Kidney (tissue), 14 donors: ENCODE results near the gene C22orf31. TPM values are rescaled to one million over a fixed set of nuclear protein-coding genes. Genes with fewer than 3 reads are reported as not detected.

Experiments
- DNase-seq, 5 donors: peaks; one replicate each; pipeline ENCODE4 v3.0.0-alpha.2; 2013 to 2020
- FAIRE-seq: peaks from 2 replicates; lab custom pipeline; 2012; peaks lifted over from hg19 to GRCh38; lab: Jason Lieb, UNC
- H3K27ac ChIP-seq, 2 donors: one replicate each; pipeline ENCODE4 v1.7.0; 2013; ENCODE audit warnings: low read depth in 2 of 2, low read length in 2 of 2, inconsistent platforms in 1 of 2
- H3K27me3 ChIP-seq: one replicate; pipeline ENCODE4 v1.7.1; 2013; ENCODE audit warnings: low read length, inconsistent platforms; ENCODE audit not compliant: control insufficient read depth, insufficient read depth
- H3K36me3 ChIP-seq, 3 donors: one replicate each; pipeline versions ENCODE4 v1.7.0 to v1.7.1; 2013; ENCODE audit warnings: low read length in 3 of 3, control low read depth in 1 of 3, inconsistent platforms in 1 of 3; ENCODE audit not compliant: insufficient read depth in 3 of 3, control insufficient read depth in 2 of 3
- H3K4me1 ChIP-seq, 3 donors: one replicate each; pipeline versions ENCODE4 v1.7.0 to v1.7.1; 2013; ENCODE audit warnings: low read length in 3 of 3, inconsistent platforms in 1 of 3, low read depth in 1 of 3; ENCODE audit not compliant: control insufficient read depth in 2 of 3, insufficient read depth in 2 of 3
- H3K4me3 ChIP-seq, 3 donors: one replicate each; pipeline versions ENCODE4 v1.7.0 to v1.8.1; 2013; ENCODE audit warnings: low read length in 3 of 3, control low read depth in 1 of 3, inconsistent platforms in 1 of 3
- H3K9ac ChIP-seq, 3 donors: one replicate each; pipeline versions ENCODE4 v1.7.0 to v1.7.1; 2013; ENCODE audit warnings: low read length in 3 of 3, control low read depth in 1 of 3, inconsistent platforms in 1 of 3
- H3K9me3 ChIP-seq, 3 donors: one replicate each; pipeline versions ENCODE4 v1.7.0 to v1.7.1; 2013; ENCODE audit warnings: low read length in 3 of 3, control low read depth in 1 of 3, inconsistent platforms in 1 of 3; ENCODE audit not compliant: control insufficient read depth in 2 of 3, insufficient read depth in 1 of 3
- CTCF ChIP-seq: IDR thresholded peaks from 3 replicates; pipeline ENCODE4 v1.5.1; 2012; ENCODE audit warnings: mild to moderate bottlenecking, moderate library complexity, borderline replicate concordance; ENCODE audit not compliant: insufficient read depth; ENCODE audit errors: extremely low read depth
- intact Hi-C: fragments of 100-400 bp; cut with DNase I; formaldehyde crosslinking; loops from one replicate; pipeline ENCODE4 v1.11.1; 2022
- polyA plus RNA-seq: library from polyadenylated mRNA; stranded (reverse); fragments of 350-450 nt; fragmentation: Illumina TruSeq; extraction: RNeasy Lipid Tissue Mini Kit (QIAGEN cat#74804); gene quantifications from one replicate; pipeline ENCODE4 v1.2.3, GENCODE V29; 2014; ENCODE audit warnings: low read depth, low replicate concordance; ENCODE audit not compliant: insufficient read depth
- total RNA-seq: library from RNA; stranded (reverse); fragmentation: NEBNext Ultra II Directional; extraction: Animal tissue kit (Norgen Biotek cat#: 25700); gene quantifications from one replicate; pipeline ENCODE4 v1.2.1, GENCODE V29; 2021
- donor health status: control.
- donor health status: control.
- donor health status: control.
- donor health status: control.
- donor health status: control.
- donor health status: DM: yes; HTN: yes; CAD: no.
- donor health status: Normal renal cell carcinoma (clear cell type).

Gene C22orf31
- total and polyA plus RNA-seq, 2 donors from 2014 or later = not detected

GRCh38 chr22:29065468-29066190 lies 4.0 kb upstream of the C22orf31 start:
- DNase-seq (no peak), FAIRE-seq (no peak)
- no peak overlapping the region for H3K4me3 ChIP-seq
- H3K9ac ChIP-seq = no peak overlapping the region
- H3K4me1 ChIP-seq = no peaks in the 10 kb centered on the region
- intact Hi-C loops = no loop called here
- H3K9me3 ChIP-seq = no peaks in the 10 kb centered on the region
- no peaks in the 10 kb centered on the region for H3K36me3 ChIP-seq
- no peaks in the 10 kb centered on the region for H3K27me3 ChIP-seq
- H3K27ac ChIP-seq = no peak overlapping the region
- no peak for TF ChIP-seq CTCF

DNA sequence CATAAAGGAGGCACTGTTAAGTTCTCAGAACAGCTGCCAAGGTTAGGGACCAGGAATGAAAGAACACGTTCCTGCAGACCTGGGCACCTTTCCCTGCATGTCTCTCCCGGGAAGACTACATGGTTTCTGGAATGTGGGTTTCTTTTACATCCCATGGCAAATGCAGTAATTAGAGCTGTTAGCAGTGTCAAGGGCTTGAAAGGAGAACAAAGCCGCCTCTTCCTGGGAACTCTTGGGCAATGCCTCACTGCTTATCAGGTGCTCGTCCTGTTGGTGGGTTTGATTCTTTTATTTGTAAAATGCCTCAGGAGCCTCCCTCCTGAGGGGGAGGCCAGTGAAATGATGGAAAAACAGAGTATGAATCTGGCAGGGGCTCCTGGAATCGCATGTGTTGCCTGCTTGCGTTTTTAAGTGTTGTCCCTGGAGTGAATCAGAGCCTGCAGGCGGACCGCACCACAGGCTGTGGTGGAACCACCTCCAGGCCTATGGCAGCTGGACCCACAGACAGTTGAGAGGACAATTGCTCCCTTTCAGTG lies 723 bp upstream of the C22orf31 start:
- intact Hi-C loops = no loop called here
- Histone ChIP-seq H3K36me3 (no peaks in the 10 kb centered on the region), H3K27me3 (no peaks in the 10 kb centered on the region), H3K9me3 (no peaks in the 10 kb centered on the region), H3K27ac (no peak overlapping the region), H3K4me1 (no peaks in the 10 kb centered on the region), H3K4me3 (no peak overlapping the region), H3K9ac (no peak overlapping the region)
- no peak for FAIRE-seq
- TF ChIP-seq CTCF = no peak
- DNase-seq = peak in 1 of 5 donors; percentile 36

GRCh38 chr22:29060931-29061330 lies 700 bp downstream of the C22orf31 start:
- intact Hi-C loops = no loop called here
- FAIRE-seq = no peak
- H3K27ac ChIP-seq = no peak overlapping the region

More at GRCh38 chr22:29060931-29061330, 700 bp downstream of the C22orf31 start:
- Histone ChIP-seq H3K4me3 (no peak overlapping the region), H3K27me3 (no peaks in the 10 kb centered on the region), H3K36me3 (no peaks in the 10 kb centered on the region), H3K9ac (no peak overlapping the region), H3K4me1 (no peaks in the 10 kb centered on the region), H3K9me3 (no peaks in the 10 kb centered on the region)
- no peak for TF ChIP-seq CTCF
- DNase-seq = no peak
